Astrocyte of the hippocampus (primary cell): ENCODE results near the gene ALDH1B1.

Experiments used
- DNase-seq: peaks from one replicate; pipeline ENCODE4 v3.0.0; 2011; ENCODE audit warnings: low read depth, low spot score

Gene ALDH1B1

DNA sequence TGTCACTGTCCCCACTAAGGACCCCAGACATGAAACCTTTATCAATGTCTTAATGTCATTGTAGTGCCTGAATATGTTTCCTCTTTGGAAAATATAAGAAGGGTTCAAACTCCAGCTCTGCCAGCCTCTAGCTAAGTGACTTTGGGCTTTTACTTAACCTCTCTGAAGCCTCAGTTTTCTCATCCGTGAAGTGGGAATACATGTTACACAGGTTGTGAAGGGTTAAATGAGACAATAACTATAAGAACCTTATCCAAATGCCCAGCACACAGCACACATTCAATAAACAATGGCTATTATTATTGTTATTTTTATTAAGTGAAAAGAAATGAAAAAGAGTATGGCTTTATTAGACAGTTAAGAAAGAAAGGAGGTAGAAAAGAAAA lies 47.4 kb downstream of the ALDH1B1 start:
- no peak for DNase-seq

DNA sequence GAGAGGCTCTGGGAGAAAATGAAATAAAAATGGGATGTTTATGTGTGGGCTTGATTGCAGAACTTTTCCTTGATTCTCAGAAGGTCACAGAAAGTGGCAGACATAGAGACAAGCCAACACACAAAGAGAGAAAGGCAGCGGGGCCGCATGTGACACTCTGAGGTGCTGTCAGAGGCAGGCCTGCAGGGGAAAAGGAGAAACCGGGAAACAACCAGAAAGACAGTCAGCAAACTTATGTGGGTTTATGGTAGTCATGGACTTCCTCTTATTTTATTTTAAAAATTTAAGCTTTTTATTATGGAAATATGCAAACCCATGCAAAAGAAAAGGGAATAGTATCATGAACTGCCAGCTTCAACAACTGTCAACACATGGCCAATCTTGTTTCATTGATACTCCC lies 48.0 kb downstream of the ALDH1B1 start:
- no peak for DNase-seq

DNA sequence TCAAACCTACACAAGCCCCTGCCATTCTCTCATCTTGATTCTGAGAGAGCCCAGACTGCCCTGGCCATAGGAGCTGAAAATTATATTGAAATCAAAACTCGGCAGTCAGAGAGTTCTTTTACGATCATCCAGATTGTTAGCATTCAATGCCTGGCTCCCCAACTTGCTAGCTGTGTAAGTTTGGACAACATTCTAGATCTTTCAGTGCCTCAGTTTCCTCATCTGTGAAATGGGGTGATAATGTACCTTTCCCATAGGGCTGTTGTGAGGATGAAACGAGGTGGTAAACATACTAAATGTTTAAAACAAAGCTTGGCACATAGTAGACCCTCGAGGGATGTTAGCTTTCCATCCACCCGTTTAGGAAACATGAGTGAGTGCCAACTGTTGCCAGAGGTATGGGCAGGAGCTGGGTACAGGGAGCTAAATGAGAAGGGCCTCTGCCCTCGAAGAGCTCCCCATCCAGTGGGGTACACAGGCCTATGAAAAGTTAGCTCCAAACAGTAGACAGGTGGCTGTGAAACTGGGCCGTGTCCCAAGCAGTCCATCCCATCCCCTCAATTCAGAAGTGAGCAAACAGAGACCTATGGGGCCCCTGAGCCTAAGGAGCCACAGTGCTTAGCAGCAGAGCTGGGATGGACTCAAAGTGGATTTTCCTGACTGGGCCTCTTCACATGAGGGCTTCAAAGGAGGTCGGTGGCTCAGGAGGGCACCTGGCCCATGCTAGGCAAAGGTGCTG lies 49.0 kb downstream of the ALDH1B1 start:
- no peak for DNase-seq

DNA sequence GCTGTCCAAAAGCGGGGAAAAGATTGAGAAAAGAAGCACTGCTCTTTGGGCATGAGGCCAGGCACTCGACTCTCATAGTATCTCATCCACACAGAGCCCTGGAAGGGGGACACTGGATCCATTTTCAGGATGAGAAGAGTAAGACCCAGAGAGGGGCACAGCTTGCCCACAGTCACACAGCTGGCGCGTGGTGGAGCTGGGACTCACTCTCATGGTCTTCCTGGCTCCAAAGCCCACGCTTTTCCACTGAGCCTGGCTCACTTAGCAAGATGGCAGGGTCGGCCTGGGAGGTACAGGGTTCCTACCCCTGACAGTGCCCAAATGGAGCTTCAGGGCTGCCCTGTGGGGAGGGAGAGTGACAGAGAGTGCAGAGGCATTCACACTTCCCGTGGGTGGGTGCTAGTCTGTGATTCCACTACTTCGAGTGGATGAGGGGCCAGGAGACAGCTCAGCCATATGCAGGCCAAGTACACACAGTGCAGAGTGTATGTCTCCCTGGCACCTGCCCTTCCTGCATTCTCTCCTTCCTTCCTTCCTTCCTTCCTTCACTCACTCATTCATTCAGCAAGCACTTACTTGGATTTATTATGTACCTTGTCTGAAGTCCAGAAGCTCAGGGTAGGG lies 50.1 kb downstream of the ALDH1B1 start:
- no peak for DNase-seq

DNA sequence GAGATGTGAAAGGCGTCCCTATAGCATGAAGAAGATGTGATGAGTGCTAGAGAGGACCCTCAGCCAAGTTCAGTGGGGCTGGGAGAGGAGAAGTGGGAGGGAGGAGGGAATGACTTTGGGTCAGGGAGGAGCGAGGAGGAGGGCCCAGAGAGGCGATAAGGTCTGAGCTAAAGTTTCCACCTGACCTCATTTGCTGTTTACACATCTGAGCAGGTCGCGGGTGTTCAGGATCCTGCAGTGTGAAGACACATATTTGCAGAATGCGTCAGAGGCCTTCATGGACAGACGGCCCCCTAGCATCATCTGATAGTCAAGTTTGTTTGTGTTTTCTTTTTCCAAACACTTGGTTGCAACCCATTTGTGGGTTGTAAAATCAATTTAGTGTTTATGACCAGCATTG lies 50.7 kb downstream of the ALDH1B1 start:
- DNase-seq: peak; percentile 24

DNA sequence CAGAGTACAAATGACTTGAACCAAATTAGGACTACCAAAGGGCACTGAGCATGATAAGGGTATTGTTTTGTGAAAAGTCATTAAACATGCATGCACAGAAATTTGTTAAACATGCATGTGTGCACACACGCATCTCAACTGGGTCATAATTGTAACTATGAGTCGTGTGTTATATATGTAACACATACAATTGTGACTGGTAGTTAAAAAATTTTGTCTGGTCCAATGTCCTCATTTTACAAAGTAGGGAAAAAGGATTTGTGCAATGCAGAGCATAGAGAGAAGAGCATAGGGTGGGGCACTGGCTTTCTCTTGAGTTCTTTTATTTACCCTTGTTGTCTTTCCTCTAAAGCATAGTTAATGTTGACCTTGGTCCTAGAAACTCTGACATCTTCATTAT lies 51.1 kb downstream of the ALDH1B1 start:
- DNase-seq: no peak

DNA sequence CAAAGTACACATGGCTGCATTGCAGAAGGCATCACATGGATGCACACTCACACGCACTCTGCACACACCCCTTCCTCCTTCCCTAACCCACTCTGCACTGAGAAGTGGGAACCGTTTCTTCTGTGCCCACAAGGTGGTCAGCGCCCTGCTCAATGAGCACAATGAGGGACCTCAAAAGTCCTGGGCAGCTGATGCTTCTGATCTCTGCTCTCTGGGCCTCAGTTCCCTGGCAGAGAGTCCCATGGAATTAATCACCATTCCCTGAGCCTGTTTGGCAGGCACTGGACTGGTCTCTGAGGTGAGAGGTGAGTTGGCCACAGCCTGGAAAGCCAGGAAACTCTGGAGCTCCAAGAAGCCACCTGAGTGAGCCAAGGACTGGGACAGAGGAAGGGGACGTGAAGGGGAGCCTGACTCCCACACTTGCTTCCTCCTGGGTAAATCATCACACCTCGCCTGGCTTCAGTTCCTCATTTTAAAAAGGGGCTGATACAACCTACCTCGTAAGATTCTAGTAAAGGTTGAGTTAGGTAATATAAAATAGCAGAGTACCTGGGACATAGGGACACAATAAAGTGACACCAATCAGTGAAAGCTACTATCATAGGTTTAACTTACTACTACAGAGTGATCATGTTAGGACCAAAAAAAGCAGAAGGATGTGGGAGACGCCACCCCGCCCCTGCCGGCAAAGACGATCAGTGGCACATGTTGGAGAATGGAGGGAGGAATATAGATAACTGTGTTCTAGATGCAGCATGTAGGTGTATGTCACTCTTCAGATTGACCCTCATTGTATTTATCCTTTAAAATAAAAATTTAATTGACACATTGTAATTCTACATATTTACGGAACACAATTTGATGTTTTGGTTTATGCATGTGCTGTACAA lies 52.9 kb downstream of the ALDH1B1 start:
- DNase-seq: no peak

DNA sequence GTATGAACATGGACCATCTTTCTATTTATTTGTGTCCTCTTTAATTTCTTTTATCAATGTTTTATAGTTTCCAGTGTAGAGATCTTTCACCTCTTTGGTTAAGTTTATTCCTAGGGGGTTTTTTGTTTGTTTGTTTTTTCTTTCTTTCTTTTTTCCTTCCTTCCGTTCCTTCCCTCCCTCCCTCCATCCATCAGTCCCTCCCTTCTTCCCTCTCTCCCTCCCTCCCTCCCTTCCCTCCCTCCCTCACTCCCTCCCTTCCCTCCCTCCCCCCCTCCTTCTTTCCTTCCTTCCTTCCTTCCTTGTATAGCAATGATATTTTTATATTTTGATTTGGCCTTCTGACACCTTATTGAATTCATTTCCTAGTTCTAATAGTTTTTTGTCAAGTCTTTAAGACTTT lies 55.2 kb downstream of the ALDH1B1 start:
- no peak for DNase-seq
